HG02943 (cell line): ENCODE measurements around the gene GMDS.

Source experiments
- ATAC-seq: cut with Tn5 transposase; IDR thresholded peaks from one replicate; pipeline ENCODE4 v1.9.1; 2021; ENCODE audit warnings: mild to moderate bottlenecking, low read depth, moderate library complexity; ENCODE audit not compliant: unreplicated experiment

The GMDS gene

DNA sequence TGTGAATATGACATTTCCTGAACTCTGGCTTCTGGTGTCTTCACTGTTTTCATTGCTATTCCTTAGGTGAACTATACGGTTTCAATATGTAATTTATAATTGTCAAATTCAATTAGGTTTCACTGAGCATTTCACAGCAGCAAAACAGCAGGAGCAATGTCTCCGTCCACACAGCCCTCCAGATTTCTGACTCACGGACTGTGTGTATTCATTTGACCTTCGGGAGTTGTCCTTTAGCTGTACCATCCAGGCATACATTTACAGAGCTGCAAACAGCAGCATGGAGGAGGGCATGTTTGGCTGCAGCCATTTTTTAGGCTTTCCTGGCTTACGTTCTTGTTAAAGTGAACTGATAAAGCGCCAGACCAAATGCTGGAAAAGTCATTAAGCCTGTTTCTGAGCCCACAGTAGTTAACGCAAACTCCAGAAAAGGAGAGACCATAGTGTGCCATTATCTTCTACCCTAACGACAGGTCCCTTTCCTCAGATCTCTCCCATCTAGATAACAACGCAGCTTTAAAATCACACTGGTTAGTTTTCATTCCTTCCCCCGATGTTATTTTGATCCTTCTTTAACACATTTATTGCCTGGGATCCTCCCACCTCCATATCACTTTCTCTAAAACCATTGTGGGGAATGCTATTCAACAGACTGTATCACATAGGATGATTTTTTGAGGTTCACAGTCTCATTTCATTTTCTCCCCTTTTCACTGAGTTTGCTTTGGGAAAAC, 617.4 kb downstream of the GMDS start:
- ATAC-seq: no peak

DNA sequence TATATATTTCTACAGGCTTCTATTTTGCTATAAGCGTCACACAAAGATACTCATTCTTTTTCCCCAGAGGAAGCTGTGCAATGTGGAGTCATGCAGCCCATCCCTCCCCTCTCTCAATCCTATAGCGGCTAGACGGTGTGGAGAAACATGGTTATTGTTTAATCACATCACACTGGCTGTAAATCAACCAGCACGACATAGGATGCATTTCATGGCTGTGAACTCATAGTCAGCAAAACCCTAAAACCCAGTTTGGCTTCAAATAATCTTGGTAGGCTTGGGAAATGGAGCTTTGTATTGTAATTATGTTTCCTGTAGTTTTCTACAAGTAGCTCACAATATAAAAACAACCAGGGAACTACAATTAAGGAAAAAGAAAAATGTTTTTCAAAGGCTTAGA, 618.9 kb downstream of the GMDS start:
- no peak for ATAC-seq

DNA sequence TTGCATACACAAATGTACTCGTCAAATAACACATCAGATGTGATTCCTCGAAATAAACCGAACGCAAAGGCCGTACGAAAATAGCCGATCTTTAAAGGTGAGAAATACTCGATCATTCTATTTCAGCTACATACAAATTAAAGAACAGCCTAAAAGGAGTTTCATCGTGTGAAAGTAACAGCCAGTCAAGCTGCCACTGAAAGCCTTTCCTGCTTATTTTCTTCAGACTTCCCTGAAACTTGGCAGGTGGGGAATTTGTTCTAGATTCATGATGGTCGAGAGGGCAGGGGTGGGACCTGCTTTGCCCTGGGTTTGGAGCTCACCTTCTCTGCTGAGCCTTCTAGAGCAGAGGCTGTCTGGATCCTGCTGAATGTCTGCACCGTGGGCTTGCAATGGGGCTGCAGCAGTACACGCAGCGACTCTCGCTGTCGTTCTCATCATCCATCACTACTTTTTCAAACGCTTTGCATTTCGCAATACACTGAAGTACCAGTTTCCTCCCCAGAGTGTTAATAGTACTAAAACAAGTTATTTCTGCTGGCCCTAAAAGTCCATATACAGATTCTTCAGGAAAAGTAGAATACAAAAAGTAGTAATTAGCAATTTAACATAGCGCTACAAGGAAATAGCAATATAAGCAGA, 619.5 kb downstream of the GMDS start:
- ATAC-seq: no peak

DNA sequence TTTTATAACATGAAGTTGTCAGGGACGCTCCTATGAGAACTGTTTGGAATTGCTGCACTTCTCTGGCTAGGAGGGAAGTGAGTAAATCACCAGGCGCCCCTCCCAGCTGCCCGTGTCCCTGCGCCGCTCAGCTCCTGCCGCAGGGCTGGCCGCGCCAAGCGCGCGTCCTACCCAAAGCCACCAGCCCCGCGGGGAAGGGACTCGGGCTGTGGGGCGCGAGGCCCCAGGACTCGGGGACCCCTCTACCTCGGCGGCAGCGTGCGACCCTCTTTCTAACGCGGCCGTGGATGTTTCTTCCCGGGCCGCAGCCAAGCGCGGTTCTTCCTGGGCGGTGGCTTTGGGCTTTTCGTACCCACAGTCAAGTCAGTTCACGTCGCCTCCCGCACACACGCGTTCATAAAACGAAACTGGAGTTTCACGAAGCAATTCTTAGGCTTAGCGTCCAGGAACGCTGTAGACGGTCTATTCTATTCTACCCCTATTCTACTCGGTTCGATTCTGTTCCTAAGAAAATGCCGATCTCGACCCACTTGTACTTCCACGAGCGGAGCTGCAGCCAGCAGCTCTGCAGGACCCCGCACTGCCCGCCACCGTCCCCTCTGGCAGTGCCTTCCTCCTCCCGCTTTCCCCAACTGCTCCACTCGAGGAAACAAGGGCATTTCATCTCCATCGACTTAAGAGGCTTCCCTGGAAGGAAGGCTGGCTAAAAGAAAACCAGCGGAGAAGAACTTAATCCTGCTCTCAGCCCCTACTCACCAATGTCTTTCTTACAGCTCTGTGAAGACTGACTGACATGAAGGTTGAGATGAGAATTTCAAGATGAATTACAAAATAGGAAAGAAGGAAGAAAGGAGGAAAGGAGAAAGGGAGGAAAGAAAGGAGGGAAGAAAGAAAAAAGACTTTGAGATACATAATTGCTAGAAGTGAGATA, 620.3 kb downstream of the GMDS start:
- ATAC-seq: no peak

DNA sequence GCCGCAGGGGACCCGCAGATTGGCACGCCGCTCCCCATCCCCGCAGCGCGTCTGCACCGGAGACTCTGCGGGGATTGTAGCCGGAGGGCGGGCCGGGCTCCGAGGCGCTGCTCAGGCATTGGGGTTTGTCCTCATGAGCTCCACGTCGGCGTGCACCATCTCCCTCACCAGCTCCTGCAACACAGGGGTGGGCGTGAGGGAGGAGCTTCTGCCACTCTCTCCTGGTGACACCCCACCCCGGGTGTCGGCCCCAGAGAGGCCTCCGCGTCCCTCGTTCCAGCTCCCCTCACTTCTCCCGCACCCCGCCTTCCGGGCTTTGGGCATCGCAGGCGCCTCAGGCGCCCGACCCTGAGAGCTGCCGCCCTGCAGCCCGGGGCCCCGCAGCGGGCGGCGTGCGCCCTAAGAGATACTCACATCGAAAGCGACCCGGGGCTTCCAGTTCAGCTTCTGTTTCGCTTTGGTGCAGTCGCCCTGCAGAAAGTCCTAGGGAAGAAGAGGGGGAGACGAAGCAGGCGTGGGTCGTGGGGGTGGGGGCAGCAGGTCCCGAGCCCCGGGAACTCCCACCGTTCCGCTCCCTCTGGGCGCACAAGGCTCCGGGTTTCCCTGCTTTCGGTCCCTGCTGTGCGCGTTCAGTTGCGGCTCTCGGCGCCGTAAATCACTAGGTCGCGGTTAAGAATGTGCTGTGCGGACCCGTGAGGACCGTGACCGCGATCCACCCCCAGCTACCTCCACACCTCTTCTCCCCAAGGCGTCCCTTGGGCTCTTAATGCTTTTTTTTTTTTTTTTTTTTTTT, 621.2 kb downstream of the GMDS start:
- ATAC-seq: no peak

DNA sequence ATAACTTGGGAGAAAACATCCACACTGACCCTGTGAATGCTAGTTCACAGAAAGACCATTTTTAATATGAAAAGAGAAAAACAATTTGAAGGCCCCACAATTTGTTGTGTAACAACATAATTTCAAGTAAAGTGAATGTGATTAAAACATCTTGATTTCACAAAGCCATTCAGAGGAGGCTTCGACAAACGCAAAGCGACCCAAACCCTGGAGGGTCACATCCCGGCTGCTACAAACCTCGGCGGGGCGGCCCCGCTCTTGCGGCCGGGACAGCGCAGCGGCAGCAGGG, 621.7 kb downstream of the GMDS start:
- no peak for ATAC-seq

DNA sequence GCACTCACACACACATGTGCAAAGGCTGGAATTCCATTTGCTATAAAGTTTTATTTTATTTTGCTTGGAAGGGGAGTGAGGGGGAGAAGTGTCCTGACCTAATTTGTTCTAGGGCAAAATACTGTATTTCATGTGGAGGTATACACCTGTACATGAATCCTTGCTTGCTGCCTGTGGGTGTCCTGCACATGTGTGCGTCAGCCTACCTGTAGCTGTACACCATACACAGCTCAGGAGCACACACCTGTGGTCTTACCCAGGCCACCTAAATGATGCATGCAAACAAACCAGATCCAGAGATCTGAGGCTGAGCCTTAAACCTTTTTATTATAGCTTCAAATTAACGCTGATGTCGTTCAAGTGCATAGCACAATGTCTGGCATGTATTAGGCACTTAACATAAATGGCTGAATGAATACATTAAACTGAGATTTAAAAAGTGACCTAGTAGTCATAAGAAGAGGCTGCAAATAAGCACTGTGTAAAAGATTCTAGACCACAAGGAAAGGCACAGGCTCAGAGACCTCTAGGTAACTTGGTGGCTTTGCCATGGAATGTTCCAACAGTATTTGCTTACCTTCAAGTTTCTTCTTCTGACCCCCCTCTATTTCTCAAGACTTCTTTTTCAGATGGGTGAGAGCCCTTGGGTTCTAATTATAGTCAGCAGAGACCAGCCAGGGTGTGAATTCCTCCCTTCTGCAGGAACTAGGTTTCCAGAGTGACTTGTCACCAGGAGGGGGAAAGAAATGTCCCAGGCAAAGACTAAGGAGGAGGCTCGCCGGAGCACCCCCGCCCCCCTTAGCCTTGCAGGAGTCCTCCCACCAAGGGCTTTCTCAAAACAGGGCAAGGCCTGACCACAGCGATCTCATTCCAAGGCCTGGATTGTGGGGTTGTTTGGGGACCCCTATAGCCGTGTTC, 622.3 kb downstream of the GMDS start:
- no peak for ATAC-seq

DNA sequence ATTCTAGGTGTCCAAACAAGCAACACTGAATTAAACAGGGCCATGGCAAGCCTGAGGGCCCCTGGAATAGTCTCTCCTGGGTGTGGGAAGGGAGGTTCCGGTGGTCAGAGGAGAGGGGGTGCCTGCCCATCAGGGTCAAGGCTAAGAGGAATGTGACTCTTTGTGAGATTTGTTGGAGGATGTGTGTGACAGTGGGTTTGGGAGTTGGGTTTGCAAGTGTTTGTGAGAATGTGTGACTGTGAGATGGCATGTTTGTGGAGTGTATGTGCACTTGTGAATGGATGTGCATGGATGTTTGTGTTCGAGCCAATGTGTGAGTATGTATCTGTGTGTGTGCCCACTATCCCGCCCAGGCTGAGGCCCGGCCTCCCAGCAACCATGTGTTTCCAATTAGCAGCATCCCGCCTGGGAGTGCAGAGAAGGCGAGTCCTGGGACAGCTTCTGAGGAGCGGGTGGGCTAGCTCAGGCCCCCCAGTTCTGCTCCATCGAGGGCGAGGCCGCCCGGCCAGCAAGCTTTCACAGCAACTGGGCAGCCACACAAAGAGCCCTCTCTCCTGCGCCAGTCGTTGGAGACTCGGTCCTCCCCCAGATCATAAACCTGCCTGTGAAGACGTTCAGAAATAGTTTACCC, 623.1 kb downstream of the GMDS start:
- no peak for ATAC-seq

DNA sequence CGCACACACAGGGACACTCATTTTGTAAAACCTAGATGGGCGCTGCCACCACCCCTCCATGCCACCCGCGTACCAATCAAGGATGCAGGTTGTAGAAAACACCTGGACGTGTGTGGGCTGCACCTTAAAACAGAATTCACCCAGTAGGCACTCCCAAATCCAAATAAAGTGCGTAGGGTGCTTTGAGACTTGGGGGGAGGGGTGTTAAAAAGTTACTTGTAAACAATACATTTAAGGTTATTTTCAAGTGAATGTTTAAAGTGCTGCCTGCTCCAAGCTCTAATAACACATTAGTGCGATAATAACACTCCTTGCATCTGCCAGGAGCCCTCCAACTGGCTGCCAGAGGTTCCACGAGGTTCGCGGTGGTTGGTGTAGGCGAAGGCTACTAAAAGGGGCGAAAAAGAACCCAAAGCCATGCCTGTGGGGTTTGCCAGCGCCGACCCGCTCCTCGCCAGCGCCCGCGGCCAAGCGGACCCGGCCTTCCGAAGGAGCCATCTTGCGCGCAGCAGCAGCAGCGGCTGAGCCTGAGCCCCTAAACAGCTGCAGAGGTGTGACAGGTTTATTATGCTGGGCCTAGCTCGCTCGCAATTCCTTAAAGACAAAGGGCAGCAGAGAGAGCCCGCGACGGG, 624.2 kb downstream of the GMDS start:
- ATAC-seq: no peak

DNA sequence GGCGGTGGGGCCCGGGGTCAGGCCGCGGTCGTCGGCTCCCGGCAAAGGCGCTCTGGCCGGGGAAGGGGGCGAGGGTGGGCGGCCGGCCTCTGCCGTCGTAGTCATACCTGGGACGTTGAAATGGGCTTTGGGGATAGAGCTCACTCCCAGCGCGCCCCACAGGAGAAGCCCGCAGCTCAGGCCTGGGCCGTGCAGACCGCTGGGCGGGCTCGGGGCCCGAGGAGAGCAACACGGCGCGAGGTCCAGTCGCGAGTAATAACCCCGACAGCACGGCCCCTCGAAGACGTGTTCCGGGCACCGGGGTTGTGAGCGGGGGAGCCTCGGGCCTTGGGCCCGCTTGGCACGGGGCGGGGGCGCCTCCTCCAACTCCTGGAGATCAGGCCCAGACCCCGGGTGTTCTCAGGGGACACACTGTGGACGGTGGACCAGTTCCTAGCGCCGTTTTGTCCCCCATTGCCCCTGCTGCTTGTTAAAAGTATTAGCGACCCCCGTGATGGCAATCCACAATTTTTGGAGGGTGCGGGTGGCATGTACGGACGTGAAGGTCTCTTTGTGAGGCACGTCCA, 624.8 kb downstream of the GMDS start:
- no peak for ATAC-seq

DNA sequence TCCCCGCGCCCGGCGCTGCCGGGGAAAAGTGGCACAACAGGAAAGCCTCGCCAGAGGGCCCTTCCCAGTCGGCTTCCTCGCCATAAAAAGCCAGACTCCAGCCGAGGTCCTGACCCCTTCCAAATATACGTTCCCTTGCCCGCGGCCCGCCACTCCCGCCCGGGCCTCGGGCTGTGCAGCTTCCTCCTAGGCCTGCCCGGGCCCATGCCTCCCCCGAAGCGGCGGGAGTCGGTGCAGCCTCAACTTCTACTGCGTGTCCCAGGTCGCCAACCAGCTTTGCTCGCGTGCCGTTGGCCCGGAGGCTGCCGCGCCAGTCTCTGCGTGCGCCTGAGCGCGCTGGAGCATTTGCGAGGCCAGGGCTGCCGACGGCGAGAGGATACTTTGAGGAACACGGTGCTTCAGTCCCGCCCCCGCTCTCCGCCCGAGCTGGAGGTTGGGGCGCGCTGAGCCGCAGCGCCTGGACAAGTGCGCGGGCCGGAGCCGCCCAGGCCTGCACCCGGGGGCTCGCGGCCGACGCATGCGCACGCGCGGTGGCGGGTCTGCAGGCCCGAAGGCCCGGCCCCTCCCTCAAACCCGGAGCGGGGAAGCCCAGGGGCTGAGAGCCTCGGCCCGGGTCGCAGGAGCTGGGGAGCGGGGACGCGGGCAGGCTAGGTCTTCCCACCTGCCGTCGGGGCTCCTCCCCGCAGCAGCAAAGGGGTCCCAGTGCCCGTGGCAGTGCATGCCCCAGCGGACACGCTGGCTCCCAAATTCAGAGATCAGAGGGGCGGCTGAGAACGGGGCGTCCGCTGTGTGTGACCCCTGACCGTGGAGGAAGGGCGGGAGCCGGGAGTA, 625.5 kb downstream of the GMDS start:
- ATAC-seq: no peak

DNA sequence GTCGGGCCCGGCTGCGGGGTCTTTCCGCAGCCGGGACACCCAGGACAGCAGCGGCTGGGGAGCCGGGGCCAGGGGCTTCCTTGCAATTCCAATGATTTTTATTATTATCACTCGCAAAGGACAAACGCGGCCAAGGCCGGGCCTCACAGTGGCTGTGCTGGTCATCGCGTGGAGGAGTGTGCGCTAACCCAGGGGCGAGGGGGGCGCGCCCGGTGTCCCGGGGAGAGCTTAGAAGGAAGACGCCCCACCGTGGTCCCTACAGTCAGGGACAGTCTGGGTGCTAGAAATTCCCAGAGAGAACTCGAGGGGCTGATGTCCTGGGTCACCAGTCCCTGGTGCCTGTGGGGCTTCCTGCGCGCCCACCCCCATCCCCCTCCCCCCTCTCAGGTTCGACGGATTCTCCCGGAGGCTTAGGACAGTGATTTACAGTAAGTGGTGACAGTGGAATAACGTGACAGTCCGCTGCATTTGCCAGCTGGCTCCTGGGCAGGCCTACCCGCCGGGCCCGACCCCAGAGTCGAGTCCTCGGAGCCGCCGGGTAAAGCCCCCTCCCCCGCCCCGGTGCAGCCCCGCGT, 626.2 kb downstream of the GMDS start:
- ATAC-seq: no peak

DNA sequence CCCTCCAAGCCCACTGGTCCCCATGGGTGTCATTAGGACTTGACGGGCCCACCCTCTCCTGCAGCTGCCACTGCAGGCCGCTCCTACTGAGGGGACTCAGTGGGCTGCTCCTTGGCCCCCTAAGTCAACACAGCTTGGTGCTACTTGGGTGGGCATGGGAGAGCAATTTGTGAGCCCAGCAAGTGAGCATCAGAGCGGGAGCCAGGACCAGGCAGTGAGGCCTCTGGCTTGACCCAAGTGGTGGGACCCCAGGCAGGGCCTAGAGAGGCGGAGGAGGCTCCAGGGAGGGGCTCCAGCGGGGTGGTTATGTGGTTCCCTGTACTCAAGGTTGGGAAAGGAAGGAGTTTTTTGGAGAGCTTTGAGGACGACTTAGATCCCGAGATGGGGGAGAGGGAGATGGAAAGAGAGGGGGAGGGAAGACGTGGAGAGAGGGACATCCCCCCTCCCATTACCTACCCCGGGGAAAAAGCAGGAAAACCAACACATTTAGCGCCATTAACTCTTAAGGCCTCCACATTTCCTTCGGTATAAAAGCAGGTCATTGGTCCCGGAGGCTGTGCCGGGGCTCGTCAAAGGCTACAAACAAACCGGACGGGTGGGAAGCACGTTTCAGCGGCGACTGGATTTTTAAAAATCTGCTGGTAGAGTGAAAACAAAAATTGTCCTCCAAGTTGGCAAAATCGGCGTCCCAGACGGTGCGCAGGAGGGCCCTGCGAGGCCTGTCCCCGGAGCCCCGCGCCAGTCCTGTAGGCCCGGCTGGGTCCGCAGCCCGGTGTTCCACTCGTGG, 626.9 kb downstream of the GMDS start:
- ATAC-seq: no peak

DNA sequence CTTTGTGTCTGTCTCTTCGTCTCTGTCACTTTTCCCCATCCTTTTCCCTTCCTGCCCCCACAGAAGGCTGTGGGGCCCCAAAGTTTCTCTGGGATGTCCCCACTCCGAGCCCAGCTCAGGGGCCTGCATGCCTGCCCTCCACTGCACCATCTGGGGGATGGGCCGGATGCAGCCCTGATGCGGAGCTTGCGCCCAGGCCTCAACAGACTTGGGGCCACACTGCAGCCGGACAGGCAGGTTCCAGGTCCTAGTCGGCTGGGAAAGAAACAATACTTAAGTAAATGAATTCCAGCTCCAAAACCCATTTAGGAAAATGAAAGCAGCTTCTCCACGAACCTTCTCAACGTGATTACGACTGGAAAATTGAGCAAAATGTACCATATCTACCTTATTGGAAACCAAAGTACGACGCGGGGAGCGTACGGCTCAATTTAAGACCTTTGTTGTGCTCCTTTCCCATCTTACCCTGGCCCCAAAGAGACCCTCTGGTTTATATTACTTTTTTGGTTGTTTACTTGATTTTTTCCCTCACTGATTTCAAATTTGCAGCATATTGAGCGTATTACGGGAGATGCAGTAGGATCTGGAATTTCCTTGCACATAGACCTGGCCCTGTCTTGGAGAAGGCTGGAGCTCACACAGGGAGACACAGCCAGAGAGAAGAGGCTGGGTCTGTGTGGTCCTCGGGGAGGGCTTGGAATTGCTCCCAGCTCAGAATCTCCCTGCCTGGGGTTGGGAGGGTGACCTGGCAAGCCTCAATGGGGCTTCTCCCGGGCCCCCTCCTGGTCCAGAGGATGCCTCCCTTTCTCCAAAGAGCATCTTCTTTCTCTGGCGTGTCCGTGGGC, 627.7 kb downstream of the GMDS start:
- no peak for ATAC-seq

DNA sequence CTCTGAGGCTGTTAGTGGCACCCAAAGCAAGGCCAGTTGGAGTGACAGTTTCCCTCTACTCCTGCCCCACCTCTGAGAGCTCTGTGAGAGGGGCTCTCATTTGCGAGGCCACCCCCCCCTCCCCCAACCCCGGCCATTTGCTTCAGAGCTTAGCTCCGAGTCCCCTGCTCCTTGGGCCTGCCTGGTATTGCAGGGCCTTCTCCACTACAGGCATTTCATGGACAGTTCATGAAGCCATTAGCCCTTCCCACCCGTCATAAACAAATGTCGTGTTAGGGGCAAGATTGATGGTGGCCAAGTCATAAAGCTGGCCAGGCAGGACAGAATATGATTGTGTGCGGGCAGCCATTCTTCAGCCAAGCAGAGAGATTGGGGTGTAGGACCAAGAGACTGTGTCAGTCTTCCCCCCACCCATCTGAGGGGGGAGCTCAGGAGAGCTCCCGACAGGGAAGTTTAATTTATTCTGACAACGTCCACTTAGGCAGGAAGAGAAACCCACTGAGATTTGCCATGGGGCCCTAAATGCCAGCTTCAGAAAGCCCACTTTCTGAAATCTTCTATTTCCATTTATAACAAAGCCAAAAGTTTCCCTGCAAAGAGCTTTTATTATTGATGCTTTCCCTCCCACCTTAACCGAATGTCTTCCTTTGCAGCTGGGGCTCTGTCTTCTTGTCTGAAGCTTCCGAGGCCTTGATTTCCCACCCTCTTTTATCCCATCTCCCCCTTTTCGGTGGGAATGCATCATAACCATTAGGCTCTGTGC, 628.5 kb downstream of the GMDS start:
- ATAC-seq: no peak
